ENCODE results near the gene STK32C. TPM values are rescaled to one million over a fixed set of nuclear protein-coding genes. Genes with fewer than 3 reads are reported as not detected.

The STK32C gene
- total RNA-seq, 1 donor from 2014 or later, result 12.9 TPM

DNA sequence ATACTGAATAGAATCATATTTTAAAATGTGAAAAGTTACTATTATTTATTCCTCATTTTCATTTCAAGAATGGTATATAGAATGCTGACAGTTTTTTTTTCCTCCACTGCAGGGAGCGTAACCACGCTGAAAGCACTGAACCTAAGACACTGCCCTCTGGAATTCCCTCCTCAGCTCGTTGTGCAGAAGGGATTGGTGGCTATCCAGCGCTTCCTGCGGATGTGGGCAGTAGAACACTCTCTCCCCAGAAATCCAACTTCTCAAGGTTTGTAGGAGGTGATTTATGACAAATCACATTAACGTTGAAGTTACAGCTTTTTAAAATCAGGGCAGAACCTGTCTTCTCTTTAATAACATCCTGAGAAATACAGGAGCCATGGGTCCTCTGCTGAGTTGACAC is 36.6 kb upstream of the STK32C start:
- H3K4me1 Mint-ChIP-seq (ENCODE audit: unreplicated experiment), result no peaks in the 10 kb centered on the region
- H3K4me3 Mint-ChIP-seq, result no peak overlapping the region
- peaks cover 19% of the 10 kb centered on the region for H3K36me3 Mint-ChIP-seq
- H3K27me3 Mint-ChIP-seq, result no peaks in the 10 kb centered on the region
- no peak overlapping the region for H3K27ac Mint-ChIP-seq
- no peak for DNase-seq (ENCODE audit: extremely low spot score, unreplicated experiment)
- TF ChIP-seq, protein P1, sequence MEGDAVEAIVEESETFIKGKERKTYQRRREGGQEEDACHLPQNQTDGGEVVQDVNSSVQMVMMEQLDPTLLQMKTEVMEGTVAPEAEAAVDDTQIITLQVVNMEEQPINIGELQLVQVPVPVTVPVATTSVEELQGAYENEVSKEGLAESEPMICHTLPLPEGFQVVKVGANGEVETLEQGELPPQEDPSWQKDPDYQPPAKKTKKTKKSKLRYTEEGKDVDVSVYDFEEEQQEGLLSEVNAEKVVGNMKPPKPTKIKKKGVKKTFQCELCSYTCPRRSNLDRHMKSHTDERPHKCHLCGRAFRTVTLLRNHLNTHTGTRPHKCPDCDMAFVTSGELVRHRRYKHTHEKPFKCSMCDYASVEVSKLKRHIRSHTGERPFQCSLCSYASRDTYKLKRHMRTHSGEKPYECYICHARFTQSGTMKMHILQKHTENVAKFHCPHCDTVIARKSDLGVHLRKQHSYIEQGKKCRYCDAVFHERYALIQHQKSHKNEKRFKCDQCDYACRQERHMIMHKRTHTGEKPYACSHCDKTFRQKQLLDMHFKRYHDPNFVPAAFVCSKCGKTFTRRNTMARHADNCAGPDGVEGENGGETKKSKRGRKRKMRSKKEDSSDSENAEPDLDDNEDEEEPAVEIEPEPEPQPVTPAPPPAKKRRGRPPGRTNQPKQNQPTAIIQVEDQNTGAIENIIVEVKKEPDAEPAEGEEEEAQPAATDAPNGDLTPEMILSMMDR (conservative IDR thresholded peaks at IDR 0.05), result no peak
- no peaks in the 10 kb centered on the region for H3K9me3 Mint-ChIP-seq

DNA sequence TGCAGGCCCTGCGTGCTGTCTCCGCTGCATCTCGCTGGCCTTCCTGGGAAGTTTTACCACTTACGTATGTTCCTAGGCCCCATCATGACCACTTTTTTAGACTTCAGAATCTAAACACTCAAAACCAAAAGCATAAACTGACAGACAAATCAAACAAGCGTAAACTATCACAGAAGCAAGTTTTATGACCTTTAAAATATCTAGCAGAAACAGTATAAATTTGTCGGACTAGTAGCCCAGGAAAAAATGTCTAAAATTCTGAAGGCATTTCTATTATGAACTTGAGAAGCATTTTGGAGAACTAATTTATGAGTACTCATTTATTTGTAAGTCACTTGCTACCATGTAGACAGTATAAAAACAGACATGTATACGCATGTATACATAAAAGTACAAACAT is 34.8 kb upstream of the STK32C start:
- H3K9me3 Mint-ChIP-seq, result no peaks in the 10 kb centered on the region
- no peaks in the 10 kb centered on the region for H3K4me1 Mint-ChIP-seq (ENCODE audit: unreplicated experiment)
- TF ChIP-seq, protein P1 (conservative IDR thresholded peaks at IDR 0.05), result no peak
- no peak overlapping the region for H3K27ac Mint-ChIP-seq
- peaks cover 19% of the 10 kb centered on the region for H3K36me3 Mint-ChIP-seq
- no peak for DNase-seq (ENCODE audit: extremely low spot score, unreplicated experiment)
- no peaks in the 10 kb centered on the region for H3K27me3 Mint-ChIP-seq
- no peak overlapping the region for H3K4me3 Mint-ChIP-seq

DNA sequence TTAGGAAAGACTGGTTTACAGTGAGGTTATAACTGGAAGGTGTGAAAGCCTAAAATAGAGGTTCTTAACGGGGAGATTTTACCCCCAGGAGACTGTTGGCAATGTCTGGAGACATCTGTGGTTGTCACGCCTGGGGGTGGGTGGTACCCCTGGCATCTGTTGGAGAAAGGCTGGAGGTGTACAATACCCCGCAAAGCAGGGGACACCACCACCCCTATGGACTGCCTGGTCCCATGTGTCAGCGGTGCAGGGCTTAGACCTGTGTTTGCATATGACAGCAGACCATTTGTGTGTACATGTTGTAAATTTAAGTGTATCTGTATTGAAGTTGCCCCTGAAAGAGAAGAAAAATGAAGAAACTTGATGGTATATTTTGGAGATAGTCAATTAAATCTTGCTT is 34.0 kb upstream of the STK32C start:
- H3K36me3 Mint-ChIP-seq, result peaks cover 19% of the 10 kb centered on the region
- TF ChIP-seq, protein P1 (conservative IDR thresholded peaks at IDR 0.05), result no peak
- DNase-seq (ENCODE audit: extremely low spot score, unreplicated experiment), result no peak
- no peak overlapping the region for H3K27ac Mint-ChIP-seq
- H3K9me3 Mint-ChIP-seq, result no peaks in the 10 kb centered on the region
- no peak overlapping the region for H3K4me3 Mint-ChIP-seq
- H3K4me1 Mint-ChIP-seq (ENCODE audit: unreplicated experiment), result peaks cover 7% of the 10 kb centered on the region
- no peaks in the 10 kb centered on the region for H3K27me3 Mint-ChIP-seq

DNA sequence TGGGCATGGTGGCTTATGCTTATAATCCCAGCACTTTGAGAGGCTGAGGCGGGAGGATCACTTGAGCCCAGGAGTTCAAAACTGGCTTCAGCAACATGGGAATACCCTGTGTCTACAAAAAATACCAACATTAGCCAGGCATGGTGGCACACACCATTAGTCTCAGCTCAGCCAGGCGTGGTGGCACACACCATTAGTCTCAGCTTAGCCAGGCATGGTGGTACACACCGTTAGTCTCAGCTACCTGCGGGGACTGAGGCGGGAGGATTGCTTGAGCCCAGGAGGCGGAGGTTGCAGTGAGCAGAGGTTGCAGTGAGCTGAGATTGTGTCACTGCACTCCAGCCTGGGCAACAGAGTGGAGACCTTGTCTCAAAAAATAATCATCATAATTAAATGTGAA is 33.3 kb upstream of the STK32C start:
- Mint-ChIP-seq H3K9me3 (no peaks in the 10 kb centered on the region), H3K36me3 (peaks cover 19% of the 10 kb centered on the region), H3K4me3 (no peak overlapping the region), H3K27ac (no peak overlapping the region), H3K27me3 (no peaks in the 10 kb centered on the region), H3K4me1 (ENCODE audit: unreplicated experiment) (peaks cover 12% of the 10 kb centered on the region)
- DNase-seq (ENCODE audit: extremely low spot score, unreplicated experiment), result no peak
- TF ChIP-seq, protein P1 (conservative IDR thresholded peaks at IDR 0.05), result no peak

DNA sequence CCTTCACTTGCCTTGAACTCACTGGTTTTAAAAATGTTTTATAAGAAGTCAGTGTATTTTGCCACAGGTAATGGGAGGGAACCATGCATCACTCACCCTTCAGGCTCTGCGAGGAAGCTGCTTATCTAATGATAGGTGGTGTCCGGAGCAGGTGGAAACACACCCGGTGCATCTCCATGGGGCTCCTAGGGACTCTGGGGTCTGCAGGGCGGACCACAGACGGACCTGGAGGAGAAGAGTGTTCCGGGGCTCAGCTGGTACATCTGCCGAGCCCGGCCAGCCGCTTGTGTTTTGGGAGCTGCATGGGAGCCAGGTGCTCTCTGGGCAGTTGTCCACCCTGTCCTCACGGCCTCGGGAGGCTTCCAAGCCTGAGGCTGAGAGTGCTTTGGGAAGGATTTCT is 31.5 kb upstream of the STK32C start:
- H3K4me3 Mint-ChIP-seq, result no peak overlapping the region

More for the DNA sequence above, 31.5 kb upstream of the STK32C start:
- H3K27me3 Mint-ChIP-seq, result no peaks in the 10 kb centered on the region
- H3K4me1 Mint-ChIP-seq (ENCODE audit: unreplicated experiment), result peaks cover 20% of the 10 kb centered on the region
- peaks cover 18% of the 10 kb centered on the region for H3K36me3 Mint-ChIP-seq
- H3K27ac Mint-ChIP-seq, result no peak overlapping the region
- TF ChIP-seq, protein P1 (conservative IDR thresholded peaks at IDR 0.05), result no peak
- DNase-seq (ENCODE audit: extremely low spot score, unreplicated experiment), result no peak
- no peaks in the 10 kb centered on the region for H3K9me3 Mint-ChIP-seq
